B cell (primary cell): ENCODE measurements around the gene S100A14. TPM values are rescaled to one million over a fixed set of nuclear protein-coding genes. Genes with fewer than 3 reads are reported as not detected.

Experiments used
- ATAC-seq: fragments of 200-7000 bp; cut with Tn5 transposase; one replicate; pipeline ENCODE4 v1.10.0; 2021; ENCODE audit warnings: low read depth, mild to moderate bottlenecking, moderate number of reproducible peaks, moderate library complexity
- CTCF ChIA-PET: fragments of 350-600 bp; sonication (Branson Sonifier 250); formaldehyde crosslinking; loops from one replicate; lab custom pipeline; 2021; ENCODE audit warnings: antibody characterized with exemption, inconsistent platforms; lab: Charles Lee
- POLR2A ChIA-PET: fragments of 350-600 bp; sonication (Branson Sonifier 250); formaldehyde crosslinking; loops from one replicate; lab custom pipeline; 2021; ENCODE audit warnings: antibody characterized with exemption; lab: Charles Lee
- DNase-seq: peaks from one replicate; pipeline ENCODE4 v3.0.0; 2013
- H2AFZ ChIP-seq: 2 replicates; pipeline ENCODE4 v1.6.1; 2012; ENCODE audit warnings: mild to moderate bottlenecking, low read depth, low read length; ENCODE audit not compliant: insufficient read depth, poor library complexity, severe bottlenecking
- H3K27ac ChIP-seq, 2 donors: 1 replicate in 1 of 2; 2 replicates in 1 of 2; pipeline ENCODE4 v1.5.1; 2012 to 2013; ENCODE audit warnings: low read length in 2 of 2, mild to moderate bottlenecking in 2 of 2, moderate library complexity in 1 of 2
- H3K27me3 ChIP-seq, 4 experiments: fragments of 200-600 bp in 1 of 4; sonication (generic) in 1 of 4; replicated peaks in 1 of 4; 1 replicate in 2 of 4; 2 replicates in 2 of 4; pipeline versions ENCODE4 v1.6.1 to v1.7.0; 2013 to 2016; ENCODE audit warnings: low read length in 3 of 4, mild to moderate bottlenecking in 2 of 4, mixed read lengths in 1 of 4, moderate library complexity in 1 of 4; ENCODE audit not compliant: insufficient read depth in 4 of 4, control insufficient read depth in 3 of 4; ENCODE audit errors: control extremely low read depth in 1 of 4
- H3K36me3 ChIP-seq, 2 experiments: replicated peaks in 1 of 2; 1 replicate in 1 of 2; 2 replicates in 1 of 2; pipeline versions ENCODE4 v1.6.1 to v1.7.1; 2013; ENCODE audit warnings: low read length in 1 of 2; ENCODE audit not compliant: insufficient read depth in 2 of 2, control insufficient read depth in 1 of 2; ENCODE audit errors: control extremely low read depth in 1 of 2, extremely low read depth in 1 of 2
- H3K4me1 ChIP-seq, 2 donors: fragments of 200-600 bp in 1 of 2; sonication (generic) in 1 of 2; 1 replicate in 1 of 2; 2 replicates in 1 of 2; pipeline versions ENCODE4 v1.5.1 to v1.6.1; 2013 to 2017; ENCODE audit warnings: low read length in 2 of 2; ENCODE audit not compliant: control insufficient read depth in 2 of 2, insufficient read depth in 2 of 2
- H3K4me2 ChIP-seq: replicated peaks from 2 replicates; pipeline ENCODE3; 2012; ENCODE audit warnings: mild to moderate bottlenecking, low read depth, low read length; ENCODE audit not compliant: poor library complexity, severe bottlenecking
- H3K4me3 ChIP-seq, 5 experiments: fragments of 200-600 bp in 1 of 5; sonication (generic) in 1 of 5; 1 replicate in 3 of 5; 2 replicates in 2 of 5; pipeline versions ENCODE4 v1.5.1 to v1.7.0; 2011 to 2016; ENCODE audit warnings: low read length in 4 of 5, mild to moderate bottlenecking in 4 of 5, low read depth in 2 of 5, control low read depth in 1 of 5, moderate library complexity in 1 of 5; ENCODE audit not compliant: insufficient read depth in 1 of 5; ENCODE audit errors: control extremely low read depth in 1 of 5, extremely low read depth in 1 of 5
- H3K79me2 ChIP-seq: fragments of 200-600 bp; sonication (generic); one replicate; pipeline ENCODE4 v1.6.0; 2016; ENCODE audit warnings: low read length; ENCODE audit not compliant: control insufficient read depth, insufficient read depth
- H3K9ac ChIP-seq: fragments of 200-600 bp; sonication (generic); 2 replicates; pipeline ENCODE4 v1.6.1; 2017; ENCODE audit warnings: mild to moderate bottlenecking, low read length, moderate library complexity
- H3K9me3 ChIP-seq, 3 donors: one replicate each; pipeline versions ENCODE4 v1.6.1 to v1.7.1; 2013; ENCODE audit warnings: low read length in 2 of 3; ENCODE audit not compliant: control insufficient read depth in 2 of 3, insufficient read depth in 1 of 3; ENCODE audit errors: control extremely low read depth in 1 of 3
- H4K20me1 ChIP-seq: 2 replicates; pipeline ENCODE4 v1.6.0; 2012; ENCODE audit warnings: mild to moderate bottlenecking, low read length; ENCODE audit not compliant: insufficient read depth, control insufficient read depth, poor library complexity, severe bottlenecking
- H3K27ac Mint-ChIP-seq: one replicate; pipeline ENCODE4 v1.8.0; 2021; ENCODE audit warnings: mixed read lengths
- H3K27me3 Mint-ChIP-seq: one replicate; pipeline ENCODE4 v1.8.0; 2021; ENCODE audit warnings: mixed read lengths
- H3K4me1 Mint-ChIP-seq: one replicate; pipeline ENCODE4 v1.8.0; 2021; ENCODE audit warnings: mixed read lengths
- H3K4me3 Mint-ChIP-seq: one replicate; pipeline ENCODE4 v1.8.0; 2021; ENCODE audit warnings: mixed read lengths
- H3K9me3 Mint-ChIP-seq: one replicate; pipeline ENCODE4 v1.8.0; 2022; ENCODE audit warnings: mixed read lengths; ENCODE audit not compliant: insufficient read depth
- CTCF ChIP-seq: fragments of 200-600 bp; IDR thresholded peaks from one replicate; pipeline ENCODE4 v1.8.0; 2022; ENCODE audit warnings: antibody characterized with exemption, mild to moderate bottlenecking
- EZH2 ChIP-seq: IDR thresholded peaks from 2 replicates; pipeline ENCODE4 v1.6.1; 2012; ENCODE audit warnings: borderline replicate concordance, low read depth, mild to moderate bottlenecking, moderate library complexity, low read length; ENCODE audit not compliant: insufficient read depth, poor library complexity, severe bottlenecking
- WGBS: methylation state at CpG from one replicate; pipeline ENCODE4 v1.1.5; 2013; ENCODE audit warnings: missing lambda C conversion rate; ENCODE audit not compliant: insufficient coverage; 5-methylcytosine and 5-hydroxymethylcytosine counted together
- intact Hi-C: fragments of 100-400 bp; cut with micrococcal nuclease; formaldehyde crosslinking; loops from one replicate; pipeline ENCODE4 v1.10.0; 2022
- polyA plus RNA-seq: library from polyadenylated mRNA; depleted of rRNA; stranded (reverse); fragments of >200 nt; gene quantifications from 2 replicates; pipeline ENCODE4 v1.2.3, GENCODE V29; 2012
- total RNA-seq, 2 donors: library from RNA; stranded (reverse); fragments of 120-200 nt in 1 of 2; gene quantifications; 1 replicate in 1 of 2; 2 replicates in 1 of 2; pipeline versions ENCODE4 v1.2.3 to v1.2.4, GENCODE V29; 2013 to 2022

Gene S100A14
- total and polyA plus RNA-seq, 2 donors (not counting 1 experiment from before 2014, with no cell fraction given): not detected

DNA sequence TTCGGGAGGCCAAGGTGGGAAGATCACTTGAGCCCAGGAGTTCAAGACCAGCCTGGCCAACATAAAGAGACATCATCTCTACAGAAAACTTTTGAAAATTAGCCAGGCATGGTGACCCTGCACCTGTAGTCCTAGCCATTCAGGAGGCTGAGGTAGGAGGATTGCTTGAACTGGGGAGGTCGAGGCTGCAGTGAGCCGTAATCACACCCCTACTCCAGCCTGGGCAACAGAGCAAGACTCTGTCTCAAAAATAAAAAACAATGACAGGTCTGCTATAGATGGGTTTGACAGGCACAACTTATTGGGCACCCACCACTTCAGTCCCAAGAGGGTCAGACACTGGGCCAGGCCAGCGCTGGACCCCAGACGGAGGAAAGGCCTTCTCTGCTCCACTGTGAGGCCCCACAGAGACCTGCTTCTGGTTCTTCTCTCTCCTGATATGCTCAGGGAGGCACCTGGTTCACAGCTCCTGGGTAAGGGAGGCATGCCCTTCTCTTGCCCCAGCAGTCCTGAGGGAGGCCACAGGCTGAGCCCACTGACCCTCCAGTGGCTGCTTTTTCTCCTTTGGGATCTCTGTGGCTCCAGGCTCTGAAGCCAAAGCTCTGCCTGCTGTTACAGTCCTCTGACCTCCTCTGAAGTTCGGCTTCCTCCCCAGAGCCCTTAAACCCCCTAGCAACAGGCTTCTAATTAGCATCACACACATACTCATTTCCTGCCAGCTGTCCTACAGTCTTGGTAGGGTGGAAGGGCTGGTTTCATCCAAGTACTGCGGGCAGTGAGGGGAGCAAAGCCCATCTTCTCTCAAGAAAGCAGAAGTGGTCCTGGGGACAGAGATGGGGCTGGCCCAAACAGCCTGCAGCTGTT lies 17.6 kb downstream of the S100A14 start:
- intact Hi-C loops: loop anchor here (1.0 to 2.0 kb wide), 4 partner anchors 35 to 73 kb away; partner anchors contain the start of gene SNAPIN
- Histone ChIP-seq H3K27me3 (no peaks in the 10 kb centered on the region), H3K79me2 (no peaks in the 10 kb centered on the region), H3K9me3 (no peaks in the 10 kb centered on the region), H3K27ac (peak overlapping the region; percentile 94 to 97), H2AFZ (peak overlapping the region; percentile 86), H3K9ac (peak overlapping the region; percentile 53), H3K36me3 (no peaks in the 10 kb centered on the region), H3K4me2 (peak overlapping the region; percentile 78), H3K4me3 (peak overlapping the region in 1 of 5 experiments; percentile 15), H3K4me1 (peaks cover 27 to 39% of the 10 kb centered on the region in 2 donors), H4K20me1 (no peaks in the 10 kb centered on the region)
- TF ChIP-seq CTCF (no peak), EZH2 (no peak)
- WGBS: 32% methylated on average over 4 of the region's 7 CpGs
- peak overlapping the region; percentile 68 for H3K4me3 Mint-ChIP-seq
- ChIA-PET CTCF (interaction anchor here (0.6 to 2.1 kb wide), 14 partner anchors 12 to 1682 kb away, joined by 3 to 6 read pairs (median 3); partner anchors contain the start of genes S100A13 and S100A6), POLR2A (interaction anchor here (0.6 to 2.1 kb wide), 8 partner anchors 26 to 392 kb away, joined by 3 to 17 read pairs (median 4); partner anchors contain the start of genes CHTOP, RPS27 and S100A6)
- H3K27ac Mint-ChIP-seq: peak overlapping the region; percentile 96
- ATAC-seq (peak; percentile 95), DNase-seq (peak; percentile 91)
- no peaks in the 10 kb centered on the region for H3K9me3 Mint-ChIP-seq
- H3K27me3 Mint-ChIP-seq: no peaks in the 10 kb centered on the region
- H3K4me1 Mint-ChIP-seq: peaks cover 39% of the 10 kb centered on the region
